Measurements from ENCODE around the gene CGNL1. TPM values are rescaled to one million over a fixed set of nuclear protein-coding genes. Genes with fewer than 3 reads are reported as not detected.

CGNL1 gene
- total RNA-seq, 1 donor from 2014 or later = 11.0 TPM

DNA sequence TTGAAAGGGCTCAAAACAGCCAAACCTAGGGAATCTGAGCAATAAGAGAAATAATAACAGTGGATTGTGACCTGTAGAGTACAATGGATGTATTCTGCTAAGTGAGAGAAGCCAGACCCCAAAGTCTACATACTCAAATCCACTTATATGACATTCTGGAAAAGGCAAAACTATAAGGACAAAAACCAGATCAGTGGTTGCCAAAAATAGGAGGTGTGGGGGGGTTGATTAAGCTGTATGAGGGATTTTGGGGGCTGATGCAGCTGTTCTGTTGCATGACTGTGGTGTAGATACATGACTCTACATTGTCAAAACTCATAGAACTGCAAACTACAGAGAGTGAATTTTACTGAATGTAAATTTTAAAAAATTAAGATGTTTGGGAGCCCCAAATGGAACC lies 20.1 kb upstream of the CGNL1 start:
- peak overlapping the region; percentile 66 for H3K4me2 ChIP-seq (ENCODE audit: low read length)
- H3K27ac ChIP-seq (ENCODE audit: low read depth, low read length) = no peak overlapping the region
- peaks cover 3% of the 10 kb centered on the region for H3K9me3 ChIP-seq (ENCODE audit: insufficient read depth, low read depth, low read length)
- no peaks in the 10 kb centered on the region for H4K20me1 ChIP-seq (ENCODE audit: insufficient read depth, low read length)
- TF ChIP-seq, protein P1, sequence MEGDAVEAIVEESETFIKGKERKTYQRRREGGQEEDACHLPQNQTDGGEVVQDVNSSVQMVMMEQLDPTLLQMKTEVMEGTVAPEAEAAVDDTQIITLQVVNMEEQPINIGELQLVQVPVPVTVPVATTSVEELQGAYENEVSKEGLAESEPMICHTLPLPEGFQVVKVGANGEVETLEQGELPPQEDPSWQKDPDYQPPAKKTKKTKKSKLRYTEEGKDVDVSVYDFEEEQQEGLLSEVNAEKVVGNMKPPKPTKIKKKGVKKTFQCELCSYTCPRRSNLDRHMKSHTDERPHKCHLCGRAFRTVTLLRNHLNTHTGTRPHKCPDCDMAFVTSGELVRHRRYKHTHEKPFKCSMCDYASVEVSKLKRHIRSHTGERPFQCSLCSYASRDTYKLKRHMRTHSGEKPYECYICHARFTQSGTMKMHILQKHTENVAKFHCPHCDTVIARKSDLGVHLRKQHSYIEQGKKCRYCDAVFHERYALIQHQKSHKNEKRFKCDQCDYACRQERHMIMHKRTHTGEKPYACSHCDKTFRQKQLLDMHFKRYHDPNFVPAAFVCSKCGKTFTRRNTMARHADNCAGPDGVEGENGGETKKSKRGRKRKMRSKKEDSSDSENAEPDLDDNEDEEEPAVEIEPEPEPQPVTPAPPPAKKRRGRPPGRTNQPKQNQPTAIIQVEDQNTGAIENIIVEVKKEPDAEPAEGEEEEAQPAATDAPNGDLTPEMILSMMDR (IDR thresholded peaks at IDR 0.05; ENCODE audit: insufficient read depth, low read depth, low read length) = no peak
- no peak for TF ChIP-seq EZH2 (IDR thresholded peaks at IDR 0.05; ENCODE audit: insufficient read depth, low read length)
- Mint-ChIP-seq H3K27ac (ENCODE audit: unreplicated experiment) (peak overlapping the region; percentile 94), H3K4me3 (ENCODE audit: unreplicated experiment) (no peak overlapping the region), H3K27me3 (ENCODE audit: low read depth, unreplicated experiment) (no peaks in the 10 kb centered on the region), H3K4me1 (ENCODE audit: low read depth, unreplicated experiment) (peaks cover 29% of the 10 kb centered on the region), H3K36me3 (ENCODE audit: low read depth, unreplicated experiment) (peaks cover 1% of the 10 kb centered on the region), H3K9me3 (ENCODE audit: unreplicated experiment) (no peaks in the 10 kb centered on the region)
- peaks cover 13% of the 10 kb centered on the region for H3K4me1 ChIP-seq (ENCODE audit: insufficient read depth, low read length)
- no peak overlapping the region for H2AFZ ChIP-seq (ENCODE audit: low read depth, low read length)
- H3K9ac ChIP-seq (ENCODE audit: low read length) = no peak overlapping the region
- H3K36me3 ChIP-seq (ENCODE audit: insufficient read depth, low read length) = no peaks in the 10 kb centered on the region
- no peak overlapping the region for H3K4me3 ChIP-seq (ENCODE audit: insufficient read depth, low read depth, low read length)
- H3K79me2 ChIP-seq (ENCODE audit: insufficient read depth, low read length) = no peaks in the 10 kb centered on the region
- DNase-seq (ENCODE audit: low read depth) = no peak
- FAIRE-seq = no peak
- no peaks in the 10 kb centered on the region for H3K27me3 ChIP-seq (ENCODE audit: insufficient read depth, low read length)

DNA sequence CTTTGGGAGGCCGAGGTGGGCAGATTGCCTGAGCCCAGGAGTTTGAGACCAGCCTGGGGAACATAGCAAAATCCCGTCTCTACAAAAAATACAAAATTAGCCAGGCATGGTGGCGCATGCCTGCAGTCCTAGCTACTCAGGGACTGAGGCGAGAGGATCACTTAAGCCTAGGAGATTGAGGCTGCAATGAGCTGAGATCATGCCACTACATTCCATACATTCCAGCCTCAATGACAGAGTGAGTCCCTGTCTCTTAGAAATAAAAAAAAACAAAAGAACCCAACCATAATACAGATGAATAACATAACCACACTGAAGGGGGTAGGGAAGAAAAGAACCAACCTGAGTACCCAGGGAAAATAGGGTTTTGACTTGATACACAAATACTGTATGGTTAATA lies 19.7 kb upstream of the CGNL1 start:
- Mint-ChIP-seq H3K9me3 (ENCODE audit: unreplicated experiment) (no peaks in the 10 kb centered on the region), H3K36me3 (ENCODE audit: low read depth, unreplicated experiment) (peaks cover 1% of the 10 kb centered on the region), H3K27ac (ENCODE audit: unreplicated experiment) (peak overlapping the region; percentile 94), H3K27me3 (ENCODE audit: low read depth, unreplicated experiment) (no peaks in the 10 kb centered on the region), H3K4me3 (ENCODE audit: unreplicated experiment) (peak overlapping the region; percentile 57), H3K4me1 (ENCODE audit: low read depth, unreplicated experiment) (peaks cover 29% of the 10 kb centered on the region)
- H3K4me3 ChIP-seq (ENCODE audit: insufficient read depth, low read depth, low read length) = no peak overlapping the region
- no peaks in the 10 kb centered on the region for H3K79me2 ChIP-seq (ENCODE audit: insufficient read depth, low read length)
- H3K9ac ChIP-seq (ENCODE audit: low read length) = no peak overlapping the region
- FAIRE-seq = peak; percentile 47
- H3K4me2 ChIP-seq (ENCODE audit: low read length) = peak overlapping the region; percentile 66
- TF ChIP-seq, protein P1 (IDR thresholded peaks at IDR 0.05; ENCODE audit: insufficient read depth, low read depth, low read length) = no peak
- no peak for TF ChIP-seq EZH2 (IDR thresholded peaks at IDR 0.05; ENCODE audit: insufficient read depth, low read length)
- no peak overlapping the region for H2AFZ ChIP-seq (ENCODE audit: low read depth, low read length)
- no peaks in the 10 kb centered on the region for H3K36me3 ChIP-seq (ENCODE audit: insufficient read depth, low read length)
- DNase-seq (ENCODE audit: low read depth) = peak; percentile 70
- peak overlapping the region; percentile 31 for H3K27ac ChIP-seq (ENCODE audit: low read depth, low read length)
- H3K27me3 ChIP-seq (ENCODE audit: insufficient read depth, low read length) = no peaks in the 10 kb centered on the region
- H3K9me3 ChIP-seq (ENCODE audit: insufficient read depth, low read depth, low read length) = no peaks in the 10 kb centered on the region
- H4K20me1 ChIP-seq (ENCODE audit: insufficient read depth, low read length) = no peaks in the 10 kb centered on the region
- H3K4me1 ChIP-seq (ENCODE audit: insufficient read depth, low read length) = peaks cover 13% of the 10 kb centered on the region

DNA sequence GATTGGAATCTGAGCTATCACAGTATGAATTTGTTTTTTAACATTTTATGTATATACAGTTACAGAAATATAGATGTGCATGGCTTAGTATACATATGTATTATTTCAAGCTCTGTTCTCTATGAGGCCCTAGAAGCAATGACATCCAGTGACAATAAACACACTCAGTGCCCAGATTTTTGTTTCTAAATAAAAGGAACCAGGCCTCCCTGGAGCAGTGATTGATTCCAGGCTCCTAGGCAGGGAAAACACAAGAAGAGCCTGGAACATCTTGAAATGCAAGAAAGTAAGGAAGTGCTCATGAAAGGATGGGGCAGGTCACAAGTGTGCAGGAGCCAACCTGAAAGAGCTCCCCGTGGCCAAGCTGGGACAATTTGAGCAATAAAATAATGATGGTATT lies 18.5 kb upstream of the CGNL1 start:
- no peaks in the 10 kb centered on the region for H3K27me3 Mint-ChIP-seq (ENCODE audit: low read depth, unreplicated experiment)

More for the DNA sequence above, 18.5 kb upstream of the CGNL1 start:
- no peaks in the 10 kb centered on the region for H3K79me2 ChIP-seq (ENCODE audit: insufficient read depth, low read length)
- TF ChIP-seq, protein P1 (IDR thresholded peaks at IDR 0.05; ENCODE audit: insufficient read depth, low read depth, low read length) = no peak
- no peak for TF ChIP-seq EZH2 (IDR thresholded peaks at IDR 0.05; ENCODE audit: insufficient read depth, low read length)
- Mint-ChIP-seq H3K27ac (ENCODE audit: unreplicated experiment) (peak overlapping the region; percentile 94), H3K4me1 (ENCODE audit: low read depth, unreplicated experiment) (peaks cover 27% of the 10 kb centered on the region), H3K36me3 (ENCODE audit: low read depth, unreplicated experiment) (peaks cover 1% of the 10 kb centered on the region), H3K9me3 (ENCODE audit: unreplicated experiment) (no peaks in the 10 kb centered on the region), H3K4me3 (ENCODE audit: unreplicated experiment) (no peak overlapping the region)
- H3K27me3 ChIP-seq (ENCODE audit: insufficient read depth, low read length) = no peaks in the 10 kb centered on the region
- no peak overlapping the region for H3K27ac ChIP-seq (ENCODE audit: low read depth, low read length)
- H2AFZ ChIP-seq (ENCODE audit: low read depth, low read length) = no peak overlapping the region
- no peak for DNase-seq (ENCODE audit: low read depth)
- no peak overlapping the region for H3K4me3 ChIP-seq (ENCODE audit: insufficient read depth, low read depth, low read length)
- no peaks in the 10 kb centered on the region for H3K36me3 ChIP-seq (ENCODE audit: insufficient read depth, low read length)
- FAIRE-seq = no peak
- no peak overlapping the region for H3K9ac ChIP-seq (ENCODE audit: low read length)
- H3K4me1 ChIP-seq (ENCODE audit: insufficient read depth, low read length) = peaks cover 13% of the 10 kb centered on the region
- H3K4me2 ChIP-seq (ENCODE audit: low read length) = no peak overlapping the region
- no peaks in the 10 kb centered on the region for H4K20me1 ChIP-seq (ENCODE audit: insufficient read depth, low read length)
- H3K9me3 ChIP-seq (ENCODE audit: insufficient read depth, low read depth, low read length) = no peaks in the 10 kb centered on the region

Data from astrocyte (in vitro differentiated cells and primary cell).